ENCODE data around the gene PVALEF. TPM values are rescaled to one million over a fixed set of nuclear protein-coding genes. Genes with fewer than 3 reads are reported as not detected.

The PVALEF gene
- total RNA-seq, 1 donor from 2014 or later = not detected

- peaks cover 7% of the 10 kb centered on the region for H3K4me1 Mint-ChIP-seq (ENCODE audit: low read depth)
- no peak overlapping the region for H3K27ac Mint-ChIP-seq
- H3K4me3 Mint-ChIP-seq (ENCODE audit: low read depth) = no peak overlapping the region
- H3K27me3 Mint-ChIP-seq = no peaks in the 10 kb centered on the region
- DNase-seq (ENCODE audit: low spot score, unreplicated experiment) = no peak
- no peak for TF ChIP-seq CTCF (IDR thresholded peaks at IDR 0.05; ENCODE audit: unreplicated experiment)
- H3K36me3 Mint-ChIP-seq (ENCODE audit: insufficient read depth) = peaks cover 3% of the 10 kb centered on the region
- no peaks in the 10 kb centered on the region for H3K9me3 Mint-ChIP-seq (ENCODE audit: low read depth)
Measured at GRCh38 chr17:81218459-81218858, 53.2 kb downstream of the PVALEF start.

DNA sequence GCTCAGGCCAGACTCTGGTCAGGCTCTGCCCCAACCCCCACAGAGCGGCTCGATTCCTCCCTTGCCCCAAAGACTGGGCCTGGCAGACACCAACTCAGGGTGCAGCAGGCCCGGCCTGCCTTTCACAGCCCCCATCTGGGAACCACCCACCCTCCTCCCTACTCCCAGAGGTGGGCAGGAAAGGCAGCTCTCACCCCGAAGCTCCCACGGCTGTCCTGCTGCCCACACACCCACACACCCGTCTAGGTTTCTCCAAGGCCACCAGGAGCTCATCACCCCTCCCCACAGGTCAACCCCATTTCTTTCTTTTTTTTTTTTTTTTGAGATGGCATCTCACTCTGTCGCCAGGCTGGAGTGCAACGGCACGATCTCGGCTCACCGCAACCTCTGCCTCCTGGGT lies 53.7 kb downstream of the PVALEF start:
- no peak for TF ChIP-seq CTCF (IDR thresholded peaks at IDR 0.05; ENCODE audit: unreplicated experiment)
- peaks cover 7% of the 10 kb centered on the region for H3K4me1 Mint-ChIP-seq (ENCODE audit: low read depth)
- H3K27ac Mint-ChIP-seq = no peak overlapping the region

GRCh38 chr17:81219476-81220180 lies 54.3 kb downstream of the PVALEF start:
- H3K27ac Mint-ChIP-seq = no peak overlapping the region
- peaks cover 3% of the 10 kb centered on the region for H3K36me3 Mint-ChIP-seq (ENCODE audit: insufficient read depth)
- no peak overlapping the region for H3K4me3 Mint-ChIP-seq (ENCODE audit: low read depth)
- H3K9me3 Mint-ChIP-seq (ENCODE audit: low read depth) = no peaks in the 10 kb centered on the region
- no peaks in the 10 kb centered on the region for H3K27me3 Mint-ChIP-seq
- H3K4me1 Mint-ChIP-seq (ENCODE audit: low read depth) = peaks cover 7% of the 10 kb centered on the region
- TF ChIP-seq CTCF (IDR thresholded peaks at IDR 0.05; ENCODE audit: unreplicated experiment) = no peak
- DNase-seq (ENCODE audit: low spot score, unreplicated experiment) = no peak

More for the DNA sequence above, 53.7 kb downstream of the PVALEF start:
- Mint-ChIP-seq H3K9me3 (ENCODE audit: low read depth) (no peaks in the 10 kb centered on the region), H3K4me3 (ENCODE audit: low read depth) (no peak overlapping the region), H3K27me3 (no peaks in the 10 kb centered on the region), H3K36me3 (ENCODE audit: insufficient read depth) (peaks cover 3% of the 10 kb centered on the region)
- no peak for DNase-seq (ENCODE audit: low spot score, unreplicated experiment)

DNA sequence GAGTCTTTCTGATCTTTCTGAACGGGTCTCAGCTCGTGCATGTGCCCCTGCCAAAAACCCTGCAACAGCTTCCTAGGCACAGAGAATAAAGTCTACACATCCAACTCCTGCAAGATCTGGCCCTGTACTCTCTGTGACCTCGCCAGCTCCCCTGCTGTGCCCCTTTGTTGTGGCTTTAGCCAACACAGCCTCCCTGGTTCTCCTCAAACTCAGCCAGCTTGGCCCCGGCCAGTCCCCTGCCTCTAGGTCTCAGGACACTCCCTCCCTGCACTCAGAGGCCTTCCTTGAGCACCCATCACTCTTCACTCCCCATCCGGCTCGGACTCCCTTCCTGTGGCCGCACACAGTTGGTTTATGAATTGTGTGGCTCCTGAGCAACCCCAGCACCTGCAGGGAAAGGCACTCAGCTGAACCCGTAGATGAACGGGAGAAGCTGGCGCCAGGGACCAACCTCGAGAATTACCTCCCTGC lies 56.1 kb downstream of the PVALEF start:
- Mint-ChIP-seq H3K9me3 (ENCODE audit: low read depth) (no peaks in the 10 kb centered on the region), H3K4me3 (ENCODE audit: low read depth) (peak overlapping the region; percentile 74), H3K27ac (no peak overlapping the region), H3K4me1 (ENCODE audit: low read depth) (peaks cover 7% of the 10 kb centered on the region), H3K36me3 (ENCODE audit: insufficient read depth) (peaks cover 3% of the 10 kb centered on the region), H3K27me3 (no peaks in the 10 kb centered on the region)
- TF ChIP-seq CTCF (IDR thresholded peaks at IDR 0.05; ENCODE audit: unreplicated experiment) = no peak
- DNase-seq (ENCODE audit: low spot score, unreplicated experiment) = no peak

DNA sequence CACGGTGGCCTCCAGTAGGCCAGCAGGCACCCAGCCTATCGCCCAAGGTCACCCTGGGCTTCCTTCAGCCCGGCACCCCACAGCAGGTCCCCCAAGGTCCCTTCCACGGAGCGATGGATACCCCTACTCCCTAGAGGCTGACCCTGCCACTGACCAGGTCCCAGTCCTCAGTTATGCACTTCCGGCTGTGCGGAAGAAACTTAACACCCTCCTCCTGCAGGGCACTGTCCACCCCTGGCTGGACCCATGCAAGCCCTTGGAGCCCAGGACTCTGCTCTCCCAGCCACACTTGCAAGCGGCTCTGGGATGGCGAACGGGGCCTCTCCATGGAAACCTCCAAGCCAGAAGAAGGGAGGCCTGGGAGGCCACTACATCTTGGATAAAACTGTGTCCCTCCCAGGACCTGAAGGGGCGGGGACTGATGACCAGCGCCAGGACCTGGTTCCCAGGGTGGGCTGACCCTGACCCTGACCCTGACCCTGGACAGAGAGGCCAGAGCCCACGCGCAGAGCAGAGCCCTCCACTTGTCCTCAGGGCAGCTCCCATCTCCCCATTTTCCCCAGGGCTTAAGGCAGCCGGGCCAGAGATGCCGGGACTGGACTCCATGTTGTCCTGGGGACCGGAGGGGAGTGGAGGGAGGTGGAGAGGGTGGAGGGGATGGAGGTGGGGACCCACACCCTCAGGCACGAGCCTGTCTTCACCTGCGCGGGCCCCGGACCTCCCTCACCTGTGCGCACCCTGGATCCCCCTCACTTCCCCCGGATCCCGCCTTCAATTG lies 56.7 kb downstream of the PVALEF start:
- Mint-ChIP-seq H3K27me3 (no peaks in the 10 kb centered on the region), H3K4me1 (ENCODE audit: low read depth) (peaks cover 7% of the 10 kb centered on the region), H3K36me3 (ENCODE audit: insufficient read depth) (peaks cover 2% of the 10 kb centered on the region), H3K4me3 (ENCODE audit: low read depth) (peak overlapping the region; percentile 74), H3K9me3 (ENCODE audit: low read depth) (no peaks in the 10 kb centered on the region), H3K27ac (no peak overlapping the region)
- TF ChIP-seq CTCF (IDR thresholded peaks at IDR 0.05; ENCODE audit: unreplicated experiment) = no peak
- DNase-seq (ENCODE audit: low spot score, unreplicated experiment) = no peak
